SK-N-MC (cell line): ENCODE measurements around the gene ATP2B2.

Experiments
- DNase-seq: peaks from one replicate; pipeline ENCODE4 v3.0.0-alpha.2; 2011; ENCODE audit warnings: low read depth, low spot score
- H3K27ac ChIP-seq: fragments of 200-600 bp; sonication (generic); 2 replicates; pipeline ENCODE4 v1.5.1; 2016; ENCODE audit warnings: mixed run types
- H3K36me3 ChIP-seq: fragments of 200-600 bp; sonication (generic); 2 replicates; pipeline ENCODE4 v1.6.1; 2017; ENCODE audit warnings: antibody characterized with exemption, low read length, mixed read lengths; ENCODE audit not compliant: insufficient read depth
- H3K4me3 ChIP-seq: fragments of 200-600 bp; sonication (generic); 2 replicates; pipeline ENCODE4 v1.5.1; 2016
- H3K9ac ChIP-seq: fragments of 200-600 bp; sonication (generic); 2 replicates; pipeline ENCODE4 v1.8.0; 2017; ENCODE audit warnings: mixed run types, mixed read lengths; ENCODE audit not compliant: insufficient read length
- H3K9me3 ChIP-seq: fragments of 200-600 bp; sonication (generic); 2 replicates; pipeline ENCODE4 v1.6.1; 2017; ENCODE audit warnings: low read depth, mild to moderate bottlenecking, antibody characterized with exemption, low read length, moderate library complexity, mixed read lengths
- EZH2 ChIP-seq: fragments of 200-600 bp; sonication (generic); IDR thresholded peaks from one replicate; pipeline ENCODE4 v1.6.1; 2017; ENCODE audit warnings: antibody characterized with exemption
- FOXP2 ChIP-seq: optimal IDR thresholded peaks from 2 replicates; pipeline ENCODE3; 2011; ENCODE audit warnings: mild to moderate bottlenecking, moderate library complexity; ENCODE audit not compliant: insufficient read depth; ENCODE audit errors: extremely low read length, control extremely low read depth
- POLR2AphosphoS5 ChIP-seq: IDR thresholded peaks from 2 replicates; pipeline ENCODE4 v1.6.1; 2012; ENCODE audit warnings: mild to moderate bottlenecking, low read depth, low read length, borderline replicate concordance

Gene ATP2B2

GRCh38 chr3:10437995-10438901 lies 67.1 kb downstream of the ATP2B2 start:
- Histone ChIP-seq H3K9ac (no peak overlapping the region), H3K9me3 (no peaks in the 10 kb centered on the region), H3K27ac (no peak overlapping the region), H3K4me3 (no peak overlapping the region), H3K36me3 (no peaks in the 10 kb centered on the region)
- no peak for TF ChIP-seq FOXP2
- no peak for TF ChIP-seq POLR2AphosphoS5
- no peak for TF ChIP-seq EZH2
- DNase-seq = no peak

GRCh38 chr3:10437272-10437994 lies 68.0 kb downstream of the ATP2B2 start:
- Histone ChIP-seq H3K27ac (no peak overlapping the region), H3K9me3 (no peaks in the 10 kb centered on the region), H3K36me3 (no peaks in the 10 kb centered on the region), H3K9ac (no peak overlapping the region), H3K4me3 (no peak overlapping the region)
- TF ChIP-seq EZH2 (no peak), POLR2AphosphoS5 (no peak), FOXP2 (no peak)
- no peak for DNase-seq

GRCh38 chr3:10435850-10436249 lies 69.5 kb downstream of the ATP2B2 start:
- no peak overlapping the region for H3K9ac ChIP-seq
- TF ChIP-seq EZH2 = no peak
- no peak for TF ChIP-seq FOXP2
- no peaks in the 10 kb centered on the region for H3K9me3 ChIP-seq
- no peaks in the 10 kb centered on the region for H3K36me3 ChIP-seq
- H3K27ac ChIP-seq = no peak overlapping the region
- H3K4me3 ChIP-seq = no peak overlapping the region
- no peak for DNase-seq

GRCh38 chr3:10434938-10435336 lies 70.4 kb downstream of the ATP2B2 start:
- Histone ChIP-seq H3K9me3 (no peaks in the 10 kb centered on the region), H3K4me3 (no peak overlapping the region), H3K9ac (no peak overlapping the region), H3K36me3 (no peaks in the 10 kb centered on the region), H3K27ac (no peak overlapping the region)
- TF ChIP-seq FOXP2 = no peak
- no peak for TF ChIP-seq EZH2
- no peak for TF ChIP-seq POLR2AphosphoS5
- no peak for DNase-seq

- H3K4me3 ChIP-seq = no peak overlapping the region
- no peaks in the 10 kb centered on the region for H3K9me3 ChIP-seq
- no peak for DNase-seq
- H3K9ac ChIP-seq = no peak overlapping the region
- H3K36me3 ChIP-seq = no peaks in the 10 kb centered on the region
- H3K27ac ChIP-seq = no peak overlapping the region
- no peak for TF ChIP-seq POLR2AphosphoS5
- no peak for TF ChIP-seq FOXP2
- TF ChIP-seq EZH2 = no peak
Observed at GRCh38 chr3:10434144-10434937, 71.0 kb downstream of the ATP2B2 start.

- TF ChIP-seq FOXP2 (no peak), POLR2AphosphoS5 (no peak), EZH2 (no peak)
- Histone ChIP-seq H3K27ac (no peak overlapping the region), H3K9ac (no peak overlapping the region), H3K36me3 (no peaks in the 10 kb centered on the region), H3K9me3 (no peaks in the 10 kb centered on the region), H3K4me3 (no peak overlapping the region)
- no peak for DNase-seq
Observed at GRCh38 chr3:10432931-10433330, 72.5 kb downstream of the ATP2B2 start.

- Histone ChIP-seq H3K9me3 (no peaks in the 10 kb centered on the region), H3K9ac (no peak overlapping the region), H3K4me3 (no peak overlapping the region), H3K36me3 (no peaks in the 10 kb centered on the region), H3K27ac (no peak overlapping the region)
- TF ChIP-seq FOXP2 = no peak
- TF ChIP-seq POLR2AphosphoS5 = no peak
- DNase-seq = no peak
Observed at GRCh38 chr3:10432156-10432845, 73.1 kb downstream of the ATP2B2 start.

- DNase-seq = no peak
- no peak overlapping the region for H3K4me3 ChIP-seq
- no peaks in the 10 kb centered on the region for H3K9me3 ChIP-seq
- no peak for TF ChIP-seq FOXP2
- TF ChIP-seq EZH2 = no peak
- TF ChIP-seq POLR2AphosphoS5 = no peak
- no peak overlapping the region for H3K27ac ChIP-seq
- no peaks in the 10 kb centered on the region for H3K36me3 ChIP-seq
- no peak overlapping the region for H3K9ac ChIP-seq
Observed at GRCh38 chr3:10430805-10431204, 74.6 kb downstream of the ATP2B2 start.
